Measurements from ENCODE around the gene STARD8. TPM values are rescaled to one million over a fixed set of nuclear protein-coding genes. Genes with fewer than 3 reads are reported as not detected.
"Not testable (repeated sequence)": the region's sequence is repeated elsewhere in the genome, so short reads cannot be mapped to it uniquely, and the experiment has no call there.

The STARD8 gene
- total RNA-seq, 1 donor from 2014 or later, result 0.11 TPM

DNA sequence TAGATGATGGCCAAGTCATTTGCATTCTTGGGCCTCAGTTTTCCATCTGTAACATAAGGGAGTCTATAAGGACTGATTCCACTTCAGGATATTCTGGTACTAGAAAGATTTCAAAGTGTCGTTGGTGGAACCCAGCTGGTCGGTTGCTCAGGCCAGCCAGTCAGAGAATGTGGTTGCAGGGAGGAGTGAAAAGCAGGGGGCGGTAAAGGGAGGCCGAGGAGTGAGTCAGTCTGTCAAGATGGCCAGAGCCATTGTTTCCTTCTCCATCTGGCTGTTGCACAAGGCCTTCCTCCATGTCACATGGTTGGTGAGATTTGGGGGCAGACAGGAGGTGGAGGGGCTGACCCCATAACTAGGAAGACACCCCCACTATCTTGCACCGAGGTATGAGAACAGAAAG lies 38.2 kb downstream of the STARD8 start:
- no peaks in the 10 kb centered on the region for H3K36me3 Mint-ChIP-seq (ENCODE audit: low read depth)
- intact Hi-C loops (cut with micrococcal nuclease), result no loop called here
- ATAC-seq (ENCODE audit: low read depth) (no peak), DNase-seq (no peak)
- peaks cover 10% of the 10 kb centered on the region for H3K4me1 Mint-ChIP-seq
- ChIA-PET POLR2A (no interaction called here), CTCF (no interaction called here)
- peak overlapping the region; percentile 46 for H3K4me3 Mint-ChIP-seq
- TF ChIP-seq, protein P1, sequence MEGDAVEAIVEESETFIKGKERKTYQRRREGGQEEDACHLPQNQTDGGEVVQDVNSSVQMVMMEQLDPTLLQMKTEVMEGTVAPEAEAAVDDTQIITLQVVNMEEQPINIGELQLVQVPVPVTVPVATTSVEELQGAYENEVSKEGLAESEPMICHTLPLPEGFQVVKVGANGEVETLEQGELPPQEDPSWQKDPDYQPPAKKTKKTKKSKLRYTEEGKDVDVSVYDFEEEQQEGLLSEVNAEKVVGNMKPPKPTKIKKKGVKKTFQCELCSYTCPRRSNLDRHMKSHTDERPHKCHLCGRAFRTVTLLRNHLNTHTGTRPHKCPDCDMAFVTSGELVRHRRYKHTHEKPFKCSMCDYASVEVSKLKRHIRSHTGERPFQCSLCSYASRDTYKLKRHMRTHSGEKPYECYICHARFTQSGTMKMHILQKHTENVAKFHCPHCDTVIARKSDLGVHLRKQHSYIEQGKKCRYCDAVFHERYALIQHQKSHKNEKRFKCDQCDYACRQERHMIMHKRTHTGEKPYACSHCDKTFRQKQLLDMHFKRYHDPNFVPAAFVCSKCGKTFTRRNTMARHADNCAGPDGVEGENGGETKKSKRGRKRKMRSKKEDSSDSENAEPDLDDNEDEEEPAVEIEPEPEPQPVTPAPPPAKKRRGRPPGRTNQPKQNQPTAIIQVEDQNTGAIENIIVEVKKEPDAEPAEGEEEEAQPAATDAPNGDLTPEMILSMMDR (IDR thresholded peaks at IDR 0.05), result no peak
- no peak overlapping the region for H3K27ac Mint-ChIP-seq
- peaks cover 3% of the 10 kb centered on the region for H3K27me3 Mint-ChIP-seq
- H3K9me3 Mint-ChIP-seq, result no peaks in the 10 kb centered on the region

DNA sequence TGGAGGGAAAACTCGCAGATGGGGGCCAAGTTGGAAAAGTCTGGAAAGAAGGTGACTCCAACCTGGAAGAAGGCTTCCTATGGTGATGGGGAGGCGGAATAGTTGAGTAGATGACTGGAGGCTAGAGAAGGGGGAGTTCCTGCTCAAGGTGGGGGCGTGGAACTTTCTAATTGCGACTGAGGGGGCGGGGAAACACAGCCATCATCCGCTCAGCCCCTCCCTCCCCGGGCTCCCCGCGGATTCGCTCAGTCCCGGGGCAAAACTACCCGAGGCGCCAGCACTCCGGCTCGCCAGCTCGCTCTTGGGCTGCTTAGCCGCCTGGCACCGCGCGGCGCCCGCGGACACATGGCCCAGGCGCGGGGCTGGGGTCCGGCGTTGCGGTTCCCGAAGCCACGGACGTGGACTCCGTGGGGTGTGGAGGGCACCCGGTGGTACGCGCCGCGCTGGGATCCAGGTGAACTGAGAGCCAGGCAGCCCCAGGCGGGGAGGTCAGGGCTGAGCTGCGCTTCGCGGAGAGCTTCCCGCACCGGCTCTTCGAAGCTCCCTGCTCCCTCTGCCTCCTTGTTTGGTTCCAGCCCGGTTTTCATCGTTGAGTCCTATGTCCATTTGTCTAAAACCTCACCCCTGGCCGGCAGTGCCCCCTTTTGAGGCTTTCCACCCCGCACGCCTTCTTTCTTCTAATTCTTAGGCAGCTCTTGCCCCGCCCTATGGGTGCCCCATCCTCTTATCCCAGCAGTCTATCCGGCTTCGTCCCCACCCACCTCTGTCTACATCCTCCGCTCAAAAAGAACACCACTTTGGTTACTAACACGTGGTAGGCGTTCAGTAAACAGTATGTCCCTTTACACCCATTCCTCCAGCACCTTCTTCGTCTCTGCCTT lies 38.9 kb downstream of the STARD8 start:
- TF ChIP-seq, protein P1 (IDR thresholded peaks at IDR 0.05), result no peak
- Mint-ChIP-seq H3K4me1 (peaks cover 10% of the 10 kb centered on the region), H3K9me3 (no peaks in the 10 kb centered on the region), H3K4me3 (peak overlapping the region; percentile 54), H3K27ac (no peak overlapping the region), H3K27me3 (peaks cover 3% of the 10 kb centered on the region), H3K36me3 (ENCODE audit: low read depth) (no peaks in the 10 kb centered on the region)
- DNase-seq (no peak), ATAC-seq (ENCODE audit: low read depth) (no peak)
- ChIA-PET POLR2A (no interaction called here), CTCF (no interaction called here)
- intact Hi-C loops (cut with micrococcal nuclease), result no loop called here

- H3K27me3 Mint-ChIP-seq; H3K4me3 Mint-ChIP-seq; H3K36me3 Mint-ChIP-seq (ENCODE audit: low read depth); DNase-seq; H3K27ac Mint-ChIP-seq; ATAC-seq (ENCODE audit: low read depth); H3K9me3 Mint-ChIP-seq; intact Hi-C loops (cut with micrococcal nuclease); CTCF ChIA-PET; POLR2A ChIA-PET; H3K4me1 Mint-ChIP-seq: not testable (repeated sequence)
Observed at GRCh38 chrX:68688931-68689330, 41.5 kb downstream of the STARD8 start.

- Mint-ChIP-seq H3K4me1 (peaks cover 9% of the 10 kb centered on the region), H3K4me3 (no peak overlapping the region), H3K9me3 (no peaks in the 10 kb centered on the region), H3K27ac (no peak overlapping the region), H3K36me3 (ENCODE audit: low read depth) (no peaks in the 10 kb centered on the region), H3K27me3 (peaks cover 8% of the 10 kb centered on the region)
- no peak for ATAC-seq (ENCODE audit: low read depth)
- intact Hi-C loops (cut with micrococcal nuclease), result no loop called here
- no peak for DNase-seq
- CTCF ChIA-PET, result no interaction called here
- TF ChIP-seq, protein P1 (IDR thresholded peaks at IDR 0.05), result no peak
- POLR2A ChIA-PET, result no interaction called here
Observed at GRCh38 chrX:68690936-68691501, 43.6 kb downstream of the STARD8 start.

GRCh38 chrX:68691921-68692320 lies 44.5 kb downstream of the STARD8 start:
- Mint-ChIP-seq H3K27me3 (peaks cover 5% of the 10 kb centered on the region), H3K27ac (no peak overlapping the region), H3K9me3 (no peaks in the 10 kb centered on the region), H3K36me3 (ENCODE audit: low read depth) (no peaks in the 10 kb centered on the region), H3K4me3 (no peak overlapping the region), H3K4me1 (peaks cover 4% of the 10 kb centered on the region)
- CTCF ChIA-PET, result no interaction called here
- POLR2A ChIA-PET, result no interaction called here
- intact Hi-C loops (cut with micrococcal nuclease), result no loop called here
- DNase-seq (no peak), ATAC-seq (ENCODE audit: low read depth) (no peak)
- TF ChIP-seq, protein P1 (IDR thresholded peaks at IDR 0.05), result no peak

Measured in activated B cell treated with CpG ODN at 0.5 μM for 24 hours (primary cell).